HepG2 (cell line): ENCODE results near the gene PPM1G. TPM values are rescaled to one million over a fixed set of nuclear protein-coding genes. Genes with fewer than 3 reads are reported as not detected.
A peak's percentile ranks its signal among the peaks of the same experiment; 100 is the strongest.

ENCODE experiments used
- ATM ChIP-seq: fragments of 450-650 bp; IDR thresholded peaks from 2 replicates; pipeline ENCODE4 v1.7.1; 2017; ENCODE audit warnings: mild to moderate bottlenecking, borderline replicate concordance
- CENPT ChIP-seq: sonication (generic); formaldehyde crosslinking; IDR thresholded peaks from 2 replicates; pipeline ENCODE4 v1.8.0; 2022; ENCODE audit warnings: low read depth, mild to moderate bottlenecking, moderate library complexity, missing genetic modification reagents
- GTF2F1 ChIP-seq: fragments of 150-350 bp; IDR thresholded peaks from 2 replicates; pipeline ENCODE4 v1.6.1; 2014; ENCODE audit warnings: low read length
- KAT2B ChIP-seq: fragments of 150-350 bp; IDR thresholded peaks from 2 replicates; pipeline ENCODE4 v1.6.1; 2014; ENCODE audit warnings: low read depth, low read length, borderline replicate concordance
- MAFG ChIP-seq: sonication (generic); formaldehyde crosslinking; IDR thresholded peaks from 2 replicates; pipeline ENCODE4 v1.5.1; 2020; ENCODE audit warnings: mild to moderate bottlenecking, missing genetic modification reagents
- MBD4 ChIP-seq: IDR thresholded peaks from 2 replicates; pipeline ENCODE4 v1.6.1; 2012; ENCODE audit warnings: low read length, inconsistent platforms, borderline replicate concordance
- NFATC3 ChIP-seq: sonication (generic); formaldehyde crosslinking; IDR thresholded peaks from 2 replicates; pipeline ENCODE4 v1.5.1; 2020; ENCODE audit warnings: mild to moderate bottlenecking, missing genetic modification reagents
- NFE2 ChIP-seq: sonication (generic); formaldehyde crosslinking; IDR thresholded peaks from 2 replicates; pipeline ENCODE4 v1.4.0; 2020; ENCODE audit warnings: missing genetic modification reagents
- NKX3-1 ChIP-seq: sonication (generic); formaldehyde crosslinking; IDR thresholded peaks from 2 replicates; pipeline ENCODE4 v1.5.0; 2020; ENCODE audit warnings: missing genetic modification reagents
- ONECUT2 ChIP-seq: sonication (generic); formaldehyde crosslinking; IDR thresholded peaks from 2 replicates; pipeline ENCODE4 v1.4.0; 2020; ENCODE audit warnings: missing genetic modification reagents
- PCBP2 ChIP-seq: fragments of 200-400 bp; formaldehyde crosslinking; optimal IDR thresholded peaks from 2 replicates; pipeline ENCODE3; 2018; ENCODE audit warnings: low read length, low read depth; ENCODE audit not compliant: poor library complexity, severe bottlenecking
- YEATS4 ChIP-seq: sonication (generic); formaldehyde crosslinking; IDR thresholded peaks from 2 replicates; pipeline ENCODE4 v1.4.0; 2020; ENCODE audit warnings: missing genetic modification reagents, borderline replicate concordance
- ZFP36 ChIP-seq: fragments of 150-350 bp; IDR thresholded peaks from 2 replicates; pipeline ENCODE4 v1.6.1; 2018; ENCODE audit warnings: borderline replicate concordance, low read length, low read depth; ENCODE audit not compliant: partially characterized antibody
- ZKSCAN5 ChIP-seq: sonication (generic); formaldehyde crosslinking; IDR thresholded peaks from 2 replicates; pipeline ENCODE4 v1.5.1; 2020; ENCODE audit warnings: mild to moderate bottlenecking, missing genetic modification reagents
- ZMYM2 ChIP-seq: sonication (generic); formaldehyde crosslinking; IDR thresholded peaks from 2 replicates; pipeline ENCODE4 v1.8.0; 2022; ENCODE audit warnings: mild to moderate bottlenecking, missing genetic modification reagents
- ZNF230 ChIP-seq: sonication (generic); formaldehyde crosslinking; IDR thresholded peaks from 2 replicates; pipeline ENCODE4 v1.4.0; 2020; ENCODE audit warnings: mild to moderate bottlenecking, missing genetic modification reagents
- ZNF263 ChIP-seq: sonication (generic); formaldehyde crosslinking; IDR thresholded peaks from 2 replicates; pipeline ENCODE4 v1.4.0; 2020; ENCODE audit warnings: missing genetic modification reagents
- polyA plus RNA-seq, 8 experiments: library from polyadenylated mRNA; depleted of rRNA in 3 of 8; stranded (reverse) in 7 of 8; unstranded in 1 of 8; fragments of >200 nt; fragmentation: Illumina TruSeq in 4 of 8; extraction: Trizol in 4 of 8; gene quantifications; 2 replicates each; pipeline versions ENCODE4 v1.2.1 to v1.2.3, GENCODE V29; 2011 to 2016; ENCODE audit warnings: low read depth in 4 of 8, missing spikeins in 1 of 8, mixed read lengths in 1 of 8; ENCODE audit not compliant: insufficient read depth in 1 of 8
- total RNA-seq, 5 experiments: library from RNA; depleted of rRNA; stranded (reverse); fragments of >200 nt; fragmentation: Illumina TruSeq; extraction: Trizol; gene quantifications; 2 replicates each; pipeline ENCODE4 v1.2.3, GENCODE V29; 2016; ENCODE audit warnings: low read depth in 1 of 5
- TF ChIP-seq, protein P1 (sequence below): sonication (generic); formaldehyde crosslinking; IDR thresholded peaks from 2 replicates; pipeline ENCODE4 v1.9.0; 2021; ENCODE audit warnings: missing genetic modification reagents, mild to moderate bottlenecking, borderline replicate concordance
- TF ChIP-seq, protein P2 (sequence below): sonication (generic); formaldehyde crosslinking; IDR thresholded peaks from 2 replicates; pipeline ENCODE4 v1.4.0; 2020; ENCODE audit warnings: missing genetic modification reagents
- TF ChIP-seq, protein P3 (sequence below): sonication (generic); formaldehyde crosslinking; IDR thresholded peaks from 2 replicates; pipeline ENCODE4 v1.9.0; 2021; ENCODE audit warnings: missing genetic modification reagents, borderline replicate concordance
- TF ChIP-seq, protein P4 (sequence below): sonication (generic); formaldehyde crosslinking; IDR thresholded peaks from 2 replicates; pipeline ENCODE4 v1.5.0; 2020; ENCODE audit warnings: missing genetic modification reagents
- TF ChIP-seq, protein P5 (sequence below): sonication (generic); formaldehyde crosslinking; IDR thresholded peaks from 2 replicates; pipeline ENCODE4 v1.8.1; 2023; ENCODE audit warnings: missing genetic modification reagents, mild to moderate bottlenecking, borderline replicate concordance

Gene PPM1G
- total and polyA plus RNA-seq, 2 of the 13 experiments (the other 11 are each of a cell fraction or from before 2014, with no cell fraction given), result 58.2 to 213 TPM

DNA sequence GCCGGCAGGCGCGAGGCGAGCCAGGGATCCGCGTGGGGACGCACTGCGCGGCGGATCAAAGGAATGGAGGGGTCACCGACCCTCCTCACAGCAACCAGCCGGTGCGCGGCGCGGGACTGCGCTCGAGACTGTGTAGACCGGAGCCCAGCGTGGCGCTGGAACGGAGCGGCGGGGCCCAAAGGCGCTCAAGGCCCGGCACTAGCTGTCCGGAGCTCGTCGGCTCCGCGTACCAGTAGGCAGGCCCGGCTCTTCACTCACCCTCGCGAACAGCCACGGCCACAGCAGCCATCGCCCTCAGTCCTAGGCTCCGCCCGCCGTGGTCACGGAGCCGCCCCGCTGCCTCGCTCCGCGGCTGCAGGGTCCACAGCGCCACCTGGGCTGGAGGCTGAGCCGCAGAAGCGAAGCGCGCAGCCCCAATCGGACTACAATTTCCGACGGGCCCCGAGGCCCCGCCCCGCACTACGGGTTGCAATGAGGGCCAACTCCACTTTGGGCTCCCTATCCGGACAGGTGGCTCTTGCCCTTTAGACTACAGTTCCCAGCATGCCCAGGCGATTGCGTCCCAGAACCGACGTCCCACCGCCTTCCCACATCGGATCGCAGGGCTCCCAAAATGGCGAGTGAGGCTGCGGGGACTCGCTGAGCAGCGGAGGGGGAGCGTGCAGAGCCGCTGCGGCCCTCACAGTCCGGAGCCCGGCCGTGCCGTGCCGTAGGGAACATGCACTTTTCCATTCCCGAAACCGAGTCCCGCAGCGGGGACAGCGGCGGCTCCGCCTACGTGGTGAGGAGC lies 39.2 kb downstream of the PPM1G start, which contains the start of the genes EIF2B4 and SNX17 (continued):
- TF ChIP-seq ZNF263 (CRISPR knock-in tag) (peak; percentile 69), CENPT (no peak; the same call in 1 of the 2 replicates), YEATS4 (peak; percentile 100), ZMYM2 (CRISPR knock-in tag) (peak; percentile 56; the same call in 1 of the 2 replicates), GTF2F1 (no peak; the same call in 1 of the 2 replicates), MBD4 (no peak), KAT2B (no peak), NKX3-1 (peak; percentile 95), NFE2 (CRISPR knock-in tag) (no peak), ONECUT2 (CRISPR knock-in tag) (peak; percentile 21; the same call in 1 of the 2 replicates), PCBP2 (no peak), NFATC3 (CRISPR knock-in tag) (peak; percentile 92), ZKSCAN5 (CRISPR knock-in tag) (no peak; the same call in 1 of the 2 replicates), ATM (no peak), ZNF230 (peak; percentile 60), ZFP36 (no peak), MAFG (0 out of 2 replicates have a peak, but pooled peaks have one; percentile 35)
- TF ChIP-seq, protein P1, sequence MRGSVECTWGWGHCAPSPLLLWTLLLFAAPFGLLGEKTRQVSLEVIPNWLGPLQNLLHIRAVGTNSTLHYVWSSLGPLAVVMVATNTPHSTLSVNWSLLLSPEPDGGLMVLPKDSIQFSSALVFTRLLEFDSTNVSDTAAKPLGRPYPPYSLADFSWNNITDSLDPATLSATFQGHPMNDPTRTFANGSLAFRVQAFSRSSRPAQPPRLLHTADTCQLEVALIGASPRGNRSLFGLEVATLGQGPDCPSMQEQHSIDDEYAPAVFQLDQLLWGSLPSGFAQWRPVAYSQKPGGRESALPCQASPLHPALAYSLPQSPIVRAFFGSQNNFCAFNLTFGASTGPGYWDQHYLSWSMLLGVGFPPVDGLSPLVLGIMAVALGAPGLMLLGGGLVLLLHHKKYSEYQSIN (CRISPR knock-in tag), result no peak
- TF ChIP-seq, protein P2, sequence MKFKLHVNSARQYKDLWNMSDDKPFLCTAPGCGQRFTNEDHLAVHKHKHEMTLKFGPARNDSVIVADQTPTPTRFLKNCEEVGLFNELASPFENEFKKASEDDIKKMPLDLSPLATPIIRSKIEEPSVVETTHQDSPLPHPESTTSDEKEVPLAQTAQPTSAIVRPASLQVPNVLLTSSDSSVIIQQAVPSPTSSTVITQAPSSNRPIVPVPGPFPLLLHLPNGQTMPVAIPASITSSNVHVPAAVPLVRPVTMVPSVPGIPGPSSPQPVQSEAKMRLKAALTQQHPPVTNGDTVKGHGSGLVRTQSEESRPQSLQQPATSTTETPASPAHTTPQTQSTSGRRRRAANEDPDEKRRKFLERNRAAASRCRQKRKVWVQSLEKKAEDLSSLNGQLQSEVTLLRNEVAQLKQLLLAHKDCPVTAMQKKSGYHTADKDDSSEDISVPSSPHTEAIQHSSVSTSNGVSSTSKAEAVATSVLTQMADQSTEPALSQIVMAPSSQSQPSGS, result peak; percentile 95
- TF ChIP-seq, protein P3, sequence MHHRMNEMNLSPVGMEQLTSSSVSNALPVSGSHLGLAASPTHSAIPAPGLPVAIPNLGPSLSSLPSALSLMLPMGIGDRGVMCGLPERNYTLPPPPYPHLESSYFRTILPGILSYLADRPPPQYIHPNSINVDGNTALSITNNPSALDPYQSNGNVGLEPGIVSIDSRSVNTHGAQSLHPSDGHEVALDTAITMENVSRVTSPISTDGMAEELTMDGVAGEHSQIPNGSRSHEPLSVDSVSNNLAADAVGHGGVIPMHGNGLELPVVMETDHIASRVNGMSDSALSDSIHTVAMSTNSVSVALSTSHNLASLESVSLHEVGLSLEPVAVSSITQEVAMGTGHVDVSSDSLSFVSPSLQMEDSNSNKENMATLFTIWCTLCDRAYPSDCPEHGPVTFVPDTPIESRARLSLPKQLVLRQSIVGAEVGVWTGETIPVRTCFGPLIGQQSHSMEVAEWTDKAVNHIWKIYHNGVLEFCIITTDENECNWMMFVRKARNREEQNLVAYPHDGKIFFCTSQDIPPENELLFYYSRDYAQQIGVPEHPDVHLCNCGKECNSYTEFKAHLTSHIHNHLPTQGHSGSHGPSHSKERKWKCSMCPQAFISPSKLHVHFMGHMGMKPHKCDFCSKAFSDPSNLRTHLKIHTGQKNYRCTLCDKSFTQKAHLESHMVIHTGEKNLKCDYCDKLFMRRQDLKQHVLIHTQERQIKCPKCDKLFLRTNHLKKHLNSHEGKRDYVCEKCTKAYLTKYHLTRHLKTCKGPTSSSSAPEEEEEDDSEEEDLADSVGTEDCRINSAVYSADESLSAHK (CRISPR knock-in tag), result peak; percentile 30; the same call in 1 of the 2 replicates
- TF ChIP-seq, protein P4, sequence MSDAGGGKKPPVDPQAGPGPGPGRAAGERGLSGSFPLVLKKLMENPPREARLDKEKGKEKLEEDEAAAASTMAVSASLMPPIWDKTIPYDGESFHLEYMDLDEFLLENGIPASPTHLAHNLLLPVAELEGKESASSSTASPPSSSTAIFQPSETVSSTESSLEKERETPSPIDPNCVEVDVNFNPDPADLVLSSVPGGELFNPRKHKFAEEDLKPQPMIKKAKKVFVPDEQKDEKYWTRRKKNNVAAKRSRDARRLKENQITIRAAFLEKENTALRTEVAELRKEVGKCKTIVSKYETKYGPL (CRISPR knock-in tag), result peak; percentile 65
- TF ChIP-seq, protein P5, sequence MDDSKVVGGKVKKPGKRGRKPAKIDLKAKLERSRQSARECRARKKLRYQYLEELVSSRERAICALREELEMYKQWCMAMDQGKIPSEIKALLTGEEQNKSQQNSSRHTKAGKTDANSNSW (CRISPR knock-in tag), result no peak; the same call in 1 of the 2 replicates
